Gastroesophageal sphincter (tissue), 4 donors: ENCODE results near the gene MCF2L2. TPM values are rescaled to one million over a fixed set of nuclear protein-coding genes. Genes with fewer than 3 reads are reported as not detected.

ENCODE experiments used
- ATAC-seq: fragments of 150-250 bp; one replicate; pipeline ENCODE4 v1.9.1; 2016; ENCODE audit warnings: mild to moderate bottlenecking, moderate library complexity
- H3K27ac ChIP-seq, 4 donors: fragments of 200-600 bp; sonication (generic) in 3 of 4; 1 replicate in 3 of 4; 2 replicates in 1 of 4; pipeline ENCODE4 v1.5.1; 2016 to 2019
- H3K27me3 ChIP-seq: fragments of 200-600 bp; sonication (generic); one replicate; pipeline ENCODE4 v1.5.1; 2019
- H3K36me3 ChIP-seq, 2 donors: fragments of 200-600 bp; sonication (generic); one replicate each; pipeline ENCODE4 v1.5.1; 2019; ENCODE audit warnings: control low read depth in 1 of 2
- H3K4me1 ChIP-seq, 3 donors: fragments of 200-600 bp; sonication (generic); 1 replicate in 2 of 3; 2 replicates in 1 of 3; pipeline ENCODE4 v1.5.1; 2016 to 2019; ENCODE audit warnings: control low read depth in 2 of 3
- H3K4me3 ChIP-seq, 2 donors: fragments of 200-600 bp; sonication (generic); one replicate each; pipeline ENCODE4 v1.5.1; 2019; ENCODE audit warnings: mild to moderate bottlenecking in 1 of 2, moderate library complexity in 1 of 2
- H3K9me3 ChIP-seq, 3 donors: fragments of 200-600 bp; sonication (generic); one replicate each; pipeline ENCODE4 v1.5.1; 2017 to 2019; ENCODE audit warnings: control low read depth in 2 of 3
- EP300 ChIP-seq: sonication (generic); formaldehyde crosslinking; IDR thresholded peaks from one replicate; pipeline ENCODE4 v1.6.1; 2017; ENCODE audit warnings: antibody characterized with exemption, mild to moderate bottlenecking
- POLR2A ChIP-seq, 2 donors: fragments of 450-650 bp; IDR thresholded peaks; one replicate each; pipeline ENCODE4 v1.6.1; 2017; ENCODE audit warnings: antibody characterized with exemption in 2 of 2, mild to moderate bottlenecking in 2 of 2, moderate library complexity in 1 of 2
- POLR2AphosphoS5 ChIP-seq: sonication (generic); formaldehyde crosslinking; IDR thresholded peaks from one replicate; pipeline ENCODE4 v1.6.1; 2017; ENCODE audit warnings: antibody characterized with exemption
- WGBS, 2 donors: methylation state at CpG; one replicate each; pipeline ENCODE4 v1.1.5; 2018; ENCODE audit warnings: low coverage in 1 of 2; 5-methylcytosine and 5-hydroxymethylcytosine counted together
- total RNA-seq, 4 donors: library from RNA; depleted of rRNA; stranded (reverse); fragments of >200 nt; gene quantifications; one replicate each; pipeline ENCODE4 v1.1.0, GENCODE V29; 2016
- TF ChIP-seq, protein P1 (sequence below), 4 experiments: fragments of 200-600 bp in 2 of 4; fragments of 450-650 bp in 2 of 4; sonication (generic) in 1 of 4; IDR thresholded peaks; one replicate each; pipeline ENCODE4 v1.5.1; 2017 to 2019; ENCODE audit warnings: antibody characterized with exemption in 4 of 4, mild to moderate bottlenecking in 2 of 4, moderate library complexity in 2 of 4

The MCF2L2 gene
- total RNA-seq, 4 donors from 2014 or later = 0.67 to 4.0 (median 2.7) TPM

- Histone ChIP-seq H3K4me3 (no peak overlapping the region), H3K27me3 (no peaks in the 10 kb centered on the region), H3K9me3 (no peaks in the 10 kb centered on the region), H3K4me1 (no peaks in the 10 kb centered on the region), H3K27ac (no peak overlapping the region), H3K36me3 (peaks cover 0 to 4% of the 10 kb centered on the region in 2 donors)
- TF ChIP-seq POLR2A (IDR thresholded peaks at IDR 0.05) (no peak), POLR2AphosphoS5 (no peak), EP300 (no peak)
- TF ChIP-seq, protein P1, sequence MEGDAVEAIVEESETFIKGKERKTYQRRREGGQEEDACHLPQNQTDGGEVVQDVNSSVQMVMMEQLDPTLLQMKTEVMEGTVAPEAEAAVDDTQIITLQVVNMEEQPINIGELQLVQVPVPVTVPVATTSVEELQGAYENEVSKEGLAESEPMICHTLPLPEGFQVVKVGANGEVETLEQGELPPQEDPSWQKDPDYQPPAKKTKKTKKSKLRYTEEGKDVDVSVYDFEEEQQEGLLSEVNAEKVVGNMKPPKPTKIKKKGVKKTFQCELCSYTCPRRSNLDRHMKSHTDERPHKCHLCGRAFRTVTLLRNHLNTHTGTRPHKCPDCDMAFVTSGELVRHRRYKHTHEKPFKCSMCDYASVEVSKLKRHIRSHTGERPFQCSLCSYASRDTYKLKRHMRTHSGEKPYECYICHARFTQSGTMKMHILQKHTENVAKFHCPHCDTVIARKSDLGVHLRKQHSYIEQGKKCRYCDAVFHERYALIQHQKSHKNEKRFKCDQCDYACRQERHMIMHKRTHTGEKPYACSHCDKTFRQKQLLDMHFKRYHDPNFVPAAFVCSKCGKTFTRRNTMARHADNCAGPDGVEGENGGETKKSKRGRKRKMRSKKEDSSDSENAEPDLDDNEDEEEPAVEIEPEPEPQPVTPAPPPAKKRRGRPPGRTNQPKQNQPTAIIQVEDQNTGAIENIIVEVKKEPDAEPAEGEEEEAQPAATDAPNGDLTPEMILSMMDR (IDR thresholded peaks at IDR 0.05) = no peak
- WGBS, 2 donors = 60 to 87% methylated on average over 4 to 5 of the region's 5 CpGs
- no peak for ATAC-seq
Observed at GRCh38 chr3:183265834-183266417, 162.5 kb downstream of the MCF2L2 start.

GRCh38 chr3:183265157-183265642 is 163.2 kb downstream of the MCF2L2 start:
- Histone ChIP-seq H3K27me3 (no peaks in the 10 kb centered on the region), H3K27ac (peak overlapping the region in 1 of 4 donors; percentile 45), H3K36me3 (peaks cover 0 to under 1% of the 10 kb centered on the region in 2 donors), H3K4me3 (no peak overlapping the region), H3K9me3 (no peaks in the 10 kb centered on the region), H3K4me1 (peaks cover 0 to 4% (median 0%) of the 10 kb centered on the region in 3 donors)
- no peak for TF ChIP-seq POLR2A (IDR thresholded peaks at IDR 0.05)
- no peak for TF ChIP-seq POLR2AphosphoS5
- TF ChIP-seq, protein P1 (IDR thresholded peaks at IDR 0.05) = no peak
- TF ChIP-seq EP300 = no peak
- WGBS, 2 donors = 55 to 58% methylated on average over 6 to 9 of the region's 15 CpGs
- ATAC-seq = peak; percentile 50

DNA sequence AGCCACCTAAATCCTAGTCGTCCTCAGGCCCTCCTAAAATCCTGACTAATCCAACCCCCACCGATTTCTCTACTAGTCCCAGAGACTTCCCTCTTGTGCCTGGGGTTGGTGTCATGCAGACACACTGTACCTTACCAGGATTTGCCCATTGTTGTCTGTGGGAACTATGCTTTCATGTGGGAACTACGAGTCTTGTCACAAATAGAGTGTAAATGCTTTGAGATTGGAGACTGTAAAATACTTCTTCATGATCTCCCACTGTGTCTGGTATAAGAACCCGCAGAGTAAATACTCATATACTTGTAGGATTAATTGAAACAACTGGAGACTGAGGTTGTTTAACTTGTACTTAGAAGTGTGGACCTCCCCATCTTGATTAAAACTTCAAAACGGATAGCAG is 164.2 kb downstream of the MCF2L2 start:
- H3K9me3 ChIP-seq = no peaks in the 10 kb centered on the region
- no peak for TF ChIP-seq POLR2AphosphoS5
- TF ChIP-seq, protein P1 (IDR thresholded peaks at IDR 0.05) = no peak
- TF ChIP-seq EP300 = no peak
- TF ChIP-seq POLR2A (IDR thresholded peaks at IDR 0.05) = no peak
- ATAC-seq = no peak
- 70 to 82% methylated on average over 4 to 5 of the region's 5 CpGs for WGBS, 2 donors
- H3K36me3 ChIP-seq = no peaks in the 10 kb centered on the region
- no peak overlapping the region for H3K27ac ChIP-seq
- peaks cover 0 to 13% (median 0%) of the 10 kb centered on the region in 3 donors for H3K4me1 ChIP-seq
- no peaks in the 10 kb centered on the region for H3K27me3 ChIP-seq
- no peak overlapping the region for H3K4me3 ChIP-seq

DNA sequence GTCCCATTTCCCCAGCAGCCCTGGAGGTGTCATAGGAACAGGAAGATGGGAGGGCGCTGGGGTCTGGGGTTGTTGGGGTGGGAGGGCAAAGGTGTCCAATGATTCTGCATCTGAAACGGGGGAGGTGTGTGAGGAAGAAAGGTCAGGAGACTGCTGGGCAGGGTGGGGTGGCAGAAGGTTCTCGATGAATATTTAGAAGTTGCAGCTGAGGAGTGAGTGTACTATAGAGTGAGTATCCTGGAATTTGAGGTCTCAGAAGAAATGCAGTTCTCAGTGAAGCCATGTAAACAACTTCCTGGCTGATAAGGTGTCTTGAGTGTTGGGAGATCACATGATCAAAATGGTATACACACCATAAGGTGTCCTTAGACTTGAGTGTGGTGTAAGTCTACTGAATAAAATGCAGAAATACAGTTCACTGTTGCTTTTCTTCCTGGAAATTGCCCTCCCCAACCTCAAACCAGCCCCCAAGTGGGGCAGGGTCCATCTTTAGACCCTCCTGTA is 165.5 kb downstream of the MCF2L2 start:
- TF ChIP-seq EP300 = no peak
- TF ChIP-seq, protein P1 (IDR thresholded peaks at IDR 0.05) = no peak
- TF ChIP-seq POLR2AphosphoS5 = no peak
- no peak for TF ChIP-seq POLR2A (IDR thresholded peaks at IDR 0.05)
- no peaks in the 10 kb centered on the region for H3K9me3 ChIP-seq
- no peak overlapping the region for H3K27ac ChIP-seq
- H3K4me1 ChIP-seq = peaks cover 0 to 13% (median 0%) of the 10 kb centered on the region in 3 donors
- no peaks in the 10 kb centered on the region for H3K27me3 ChIP-seq
- WGBS, 2 donors = 91 to 100% methylated on average over 1 to 3 of the region's 3 CpGs
- no peaks in the 10 kb centered on the region for H3K36me3 ChIP-seq
- H3K4me3 ChIP-seq = no peak overlapping the region
- no peak for ATAC-seq

DNA sequence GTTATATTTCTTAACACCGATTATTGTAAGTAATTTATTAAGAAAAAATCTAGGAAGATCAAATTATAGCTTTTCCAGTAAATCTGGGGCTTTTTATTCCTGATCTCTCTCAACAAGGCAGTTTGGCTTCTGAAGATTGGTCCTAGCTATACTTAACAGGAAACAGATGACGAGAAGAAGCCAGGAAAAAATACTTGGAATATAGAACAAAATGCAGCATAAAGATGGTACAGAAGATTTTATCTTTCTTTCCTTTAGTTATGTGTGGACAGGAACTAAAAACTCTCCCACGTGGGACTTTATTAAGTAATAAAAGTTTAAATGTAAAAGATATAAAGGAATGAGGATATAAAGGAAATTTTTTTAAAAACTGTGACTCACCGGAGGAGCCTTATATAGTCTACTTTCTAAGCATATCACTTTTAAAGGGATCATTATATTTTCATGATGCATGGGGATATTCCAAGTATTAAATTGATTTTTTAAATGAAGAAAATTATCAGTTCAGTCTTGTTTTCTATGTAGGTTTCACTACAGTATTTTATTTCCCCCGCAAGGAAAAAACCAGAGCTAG is 167.2 kb downstream of the MCF2L2 start:
- Histone ChIP-seq H3K9me3 (no peaks in the 10 kb centered on the region), H3K36me3 (no peaks in the 10 kb centered on the region), H3K4me1 (peaks cover 0 to 13% (median 0%) of the 10 kb centered on the region in 3 donors), H3K27ac (no peak overlapping the region), H3K27me3 (no peaks in the 10 kb centered on the region), H3K4me3 (no peak overlapping the region)
- WGBS, 2 donors = 81 to 86% methylated on average over 5 of the region's 5 CpGs
- TF ChIP-seq, protein P1 (IDR thresholded peaks at IDR 0.05) = no peak
- no peak for TF ChIP-seq POLR2A (IDR thresholded peaks at IDR 0.05)
- ATAC-seq = no peak
